Activated naive CD4-positive, alpha-beta T cell treated with anti-CD3 and anti-CD28 coated beads for 36 hours (primary cell): ENCODE measurements around the gene HIPK3. TPM values are rescaled to one million over a fixed set of nuclear protein-coding genes. Genes with fewer than 3 reads are reported as not detected.
"Not testable (repeated sequence)": the region's sequence is repeated elsewhere in the genome, so short reads cannot be mapped to it uniquely, and the experiment has no call there.

Experiments
- CTCF ChIA-PET: fragments of 350-600 bp; sonication (Branson Sonifier 250); formaldehyde crosslinking; loops from one replicate; lab custom pipeline; 2021; ENCODE audit warnings: antibody characterized with exemption; lab: Charles Lee
- DNase-seq: peaks from one replicate; pipeline ENCODE4 v3.0.0-alpha.2; 2020
- H3K27ac Mint-ChIP-seq: one replicate; pipeline ENCODE4 v1.8.0; 2021; ENCODE audit warnings: mild to moderate bottlenecking, mixed read lengths
- H3K27me3 Mint-ChIP-seq: one replicate; pipeline ENCODE4 v1.8.0; 2021; ENCODE audit warnings: low read depth, mixed read lengths
- H3K36me3 Mint-ChIP-seq: one replicate; pipeline ENCODE4 v1.8.0; 2021; ENCODE audit warnings: low read depth, mixed read lengths
- H3K4me1 Mint-ChIP-seq: one replicate; pipeline ENCODE4 v1.8.0; 2021; ENCODE audit warnings: low read depth, mixed read lengths
- H3K4me3 Mint-ChIP-seq: one replicate; pipeline ENCODE4 v1.8.0; 2021; ENCODE audit warnings: mild to moderate bottlenecking, moderate library complexity, mixed read lengths
- H3K9me3 Mint-ChIP-seq: one replicate; pipeline ENCODE4 v1.8.0; 2021; ENCODE audit warnings: mixed read lengths
- intact Hi-C: fragments of 100-400 bp; cut with micrococcal nuclease; formaldehyde crosslinking; loops from one replicate; pipeline ENCODE4 v1.15.1; 2023
- total RNA-seq, 2 experiments: library from RNA; stranded (reverse); gene quantifications; one replicate each; pipeline ENCODE4 v1.2.3, GENCODE V29; 2021

HIPK3 gene
- total RNA-seq, 2 experiments from 2014 or later: 23.9 to 24.0 TPM

DNA sequence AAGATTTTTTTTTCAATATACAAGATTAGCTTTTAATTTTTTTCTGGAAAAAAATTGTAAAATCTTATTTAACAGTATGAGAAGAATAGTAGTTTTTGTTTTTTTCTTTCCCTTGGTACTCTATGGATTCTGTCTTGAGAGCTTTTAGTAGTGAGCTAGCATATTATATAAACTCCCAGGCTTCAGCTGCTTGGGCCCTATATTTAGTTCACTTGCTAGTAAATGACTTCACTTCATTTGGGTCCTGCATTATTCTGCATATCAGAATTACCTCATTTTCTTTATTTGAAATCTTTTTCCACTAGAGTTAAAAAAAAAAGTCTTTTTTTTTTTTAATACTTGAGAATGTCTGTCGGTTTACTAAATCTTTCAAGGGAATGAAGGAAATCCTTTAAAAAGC is 33.1 kb downstream of the HIPK3 start:
- no peak for DNase-seq
- no peaks in the 10 kb centered on the region for H3K9me3 Mint-ChIP-seq
- no peak overlapping the region for H3K27ac Mint-ChIP-seq
- H3K4me3 Mint-ChIP-seq: no peak overlapping the region
- intact Hi-C loops: no loop called here
- H3K36me3 Mint-ChIP-seq: peaks cover 26% of the 10 kb centered on the region
- no peaks in the 10 kb centered on the region for H3K27me3 Mint-ChIP-seq
- CTCF ChIA-PET: interaction anchor here (0.6 to 0.7 kb wide), 2 partner anchors 27 to 521 kb away, joined by 3 to 5 read pairs; no protein-coding TSS in a partner anchor
- H3K4me1 Mint-ChIP-seq: peaks cover 24% of the 10 kb centered on the region

DNA sequence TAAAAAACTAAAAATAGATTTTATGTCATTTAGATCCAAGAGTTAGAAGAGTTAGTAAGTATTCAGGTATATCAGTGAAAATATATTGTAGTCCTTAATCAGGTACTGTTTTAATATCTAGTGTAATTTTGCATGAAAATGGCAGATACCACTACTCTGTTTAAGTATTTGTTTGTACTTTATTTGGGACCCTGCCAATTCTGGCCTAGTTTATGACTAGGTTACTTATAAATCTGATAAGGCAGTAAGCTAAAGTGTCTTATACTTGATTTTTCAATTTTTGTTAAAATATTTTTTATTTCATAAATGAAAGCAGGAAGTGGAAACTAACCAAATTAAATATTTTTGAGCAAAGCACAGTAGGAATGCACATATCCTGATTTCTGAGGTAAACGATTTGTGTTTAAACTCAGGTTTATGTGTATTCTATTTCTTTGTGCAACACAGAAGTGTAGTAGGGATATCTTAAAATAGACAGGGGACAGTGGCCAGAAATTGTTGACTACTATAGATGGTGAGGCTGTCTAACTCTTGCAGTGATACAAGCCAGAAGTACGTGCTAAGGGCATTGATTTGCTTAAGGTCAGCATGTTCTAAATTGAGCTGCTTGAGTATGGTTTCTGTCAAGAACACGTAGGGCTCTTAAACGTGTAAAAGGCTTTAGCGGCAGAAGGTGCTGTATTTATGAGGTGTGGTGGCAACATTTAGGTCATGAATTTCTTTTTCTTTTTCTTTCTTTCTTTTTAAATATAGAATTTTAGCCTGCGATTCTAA is 34.0 kb downstream of the HIPK3 start:
- CTCF ChIA-PET: no interaction called here
- H3K27me3 Mint-ChIP-seq: no peaks in the 10 kb centered on the region
- no peak overlapping the region for H3K4me3 Mint-ChIP-seq
- no peak overlapping the region for H3K27ac Mint-ChIP-seq
- no peak for DNase-seq
- intact Hi-C loops: no loop called here
- H3K4me1 Mint-ChIP-seq: peaks cover 33% of the 10 kb centered on the region
- no peaks in the 10 kb centered on the region for H3K9me3 Mint-ChIP-seq
- H3K36me3 Mint-ChIP-seq: peaks cover 26% of the 10 kb centered on the region

DNA sequence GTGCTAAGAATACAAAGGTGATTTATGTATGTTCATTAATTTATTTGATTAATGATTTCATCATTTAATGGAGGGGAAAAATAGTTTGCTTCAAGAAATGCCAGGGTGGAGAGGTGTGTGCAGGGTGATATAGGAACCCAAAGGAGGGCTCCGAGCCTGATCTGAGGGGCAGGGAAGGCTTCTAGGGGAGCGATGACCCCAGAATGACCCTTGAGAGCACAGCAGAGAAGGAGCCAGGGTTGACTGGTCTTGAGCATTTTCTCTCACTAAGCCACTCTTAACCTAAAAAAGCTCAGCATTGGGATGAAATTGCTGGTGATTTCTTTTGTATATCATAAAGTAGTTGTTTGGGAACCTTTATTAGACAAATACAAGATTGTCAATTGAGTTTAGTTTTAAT is 35.1 kb downstream of the HIPK3 start:
- CTCF ChIA-PET: no interaction called here
- intact Hi-C loops: no loop called here
- Mint-ChIP-seq H3K27me3 (no peaks in the 10 kb centered on the region), H3K4me1 (peaks cover 37% of the 10 kb centered on the region), H3K4me3 (no peak overlapping the region), H3K36me3 (peaks cover 20% of the 10 kb centered on the region), H3K27ac (no peak overlapping the region), H3K9me3 (no peaks in the 10 kb centered on the region)
- no peak for DNase-seq

DNA sequence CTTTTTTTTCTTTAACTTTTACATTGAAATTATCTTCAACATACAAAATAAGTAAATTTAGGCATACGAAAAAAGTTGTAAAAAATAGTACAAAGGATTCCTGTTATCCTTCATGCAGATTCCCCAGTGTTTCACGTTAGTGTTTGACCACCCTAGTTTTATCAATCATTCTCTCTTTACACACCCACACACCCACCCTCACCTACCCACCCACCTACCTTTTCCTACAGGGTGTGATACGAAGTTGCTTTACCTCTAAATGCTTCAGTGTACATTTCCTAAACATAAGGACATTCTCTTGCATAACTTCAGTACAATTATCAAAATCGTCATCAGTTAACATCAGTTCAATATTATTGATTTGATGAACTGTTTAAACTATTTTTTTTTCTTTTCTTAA is 37.0 kb downstream of the HIPK3 start:
- intact Hi-C loops: no loop called here
- Mint-ChIP-seq H3K27ac (no peak overlapping the region), H3K9me3 (no peaks in the 10 kb centered on the region), H3K36me3 (peaks cover 18% of the 10 kb centered on the region), H3K4me1 (peaks cover 37% of the 10 kb centered on the region), H3K27me3 (no peaks in the 10 kb centered on the region), H3K4me3 (no peak overlapping the region)
- DNase-seq: no peak
- CTCF ChIA-PET: interaction anchor here (0.9 kb wide), 1 partner anchor 25 kb away, joined by 3 read pairs; no protein-coding TSS in a partner anchor

DNA sequence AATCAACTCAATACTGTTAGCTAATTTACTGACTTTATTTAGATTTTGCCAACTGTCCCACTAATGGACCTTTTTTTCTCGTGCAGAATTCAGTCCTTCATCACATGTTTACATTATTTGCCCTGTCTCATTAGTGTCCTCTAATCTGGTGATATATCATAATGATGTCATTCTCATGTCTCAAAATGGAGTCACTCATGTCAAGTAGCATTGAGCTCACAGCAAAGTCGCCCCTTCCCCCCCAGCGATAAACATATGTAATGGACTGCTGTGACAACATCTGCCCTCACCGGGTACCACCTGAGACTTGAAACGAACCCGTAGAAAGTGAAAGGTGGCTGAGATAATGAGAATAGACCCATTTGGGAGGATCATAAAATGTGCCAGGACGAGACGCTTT is 37.6 kb downstream of the HIPK3 start:
- Mint-ChIP-seq H3K9me3 (no peaks in the 10 kb centered on the region), H3K36me3 (peaks cover 16% of the 10 kb centered on the region), H3K4me1 (peaks cover 35% of the 10 kb centered on the region), H3K27me3 (no peaks in the 10 kb centered on the region), H3K27ac (no peak overlapping the region), H3K4me3 (no peak overlapping the region)
- CTCF ChIA-PET: interaction anchor here (0.9 kb wide), 1 partner anchor 25 kb away, joined by 3 read pairs; no protein-coding TSS in a partner anchor
- DNase-seq: no peak
- intact Hi-C loops: no loop called here

DNA sequence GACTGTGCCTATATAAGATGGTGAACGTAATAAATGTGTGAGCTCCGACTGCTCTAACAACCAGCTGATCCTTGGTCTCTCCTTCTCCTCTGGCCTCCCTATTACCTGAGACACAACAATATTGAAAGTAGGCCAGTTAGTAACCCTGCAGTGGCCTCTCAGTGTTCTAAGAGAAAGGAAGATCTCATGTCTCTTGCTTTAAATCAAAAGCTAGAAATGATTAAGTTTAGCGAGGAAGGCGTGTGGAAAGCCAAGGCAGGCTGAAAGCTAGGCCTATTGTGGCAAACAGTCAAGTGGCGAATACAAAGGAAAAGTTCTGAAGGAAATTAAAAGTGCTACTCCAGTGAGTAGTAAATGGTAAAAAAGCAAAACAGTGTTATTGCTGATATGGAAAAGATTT is 39.5 kb downstream of the HIPK3 start:
- H3K4me1 Mint-ChIP-seq: peaks cover 29% of the 10 kb centered on the region
- intact Hi-C loops: no loop called here
- CTCF ChIA-PET: interaction anchor here (0.6 kb wide), 1 partner anchor 792 kb away, joined by 4 read pairs; no protein-coding TSS in a partner anchor
- no peak overlapping the region for H3K4me3 Mint-ChIP-seq
- peaks cover 15% of the 10 kb centered on the region for H3K36me3 Mint-ChIP-seq
- H3K27ac Mint-ChIP-seq: no peak overlapping the region
- DNase-seq: no peak
- no peaks in the 10 kb centered on the region for H3K9me3 Mint-ChIP-seq
- no peaks in the 10 kb centered on the region for H3K27me3 Mint-ChIP-seq

DNA sequence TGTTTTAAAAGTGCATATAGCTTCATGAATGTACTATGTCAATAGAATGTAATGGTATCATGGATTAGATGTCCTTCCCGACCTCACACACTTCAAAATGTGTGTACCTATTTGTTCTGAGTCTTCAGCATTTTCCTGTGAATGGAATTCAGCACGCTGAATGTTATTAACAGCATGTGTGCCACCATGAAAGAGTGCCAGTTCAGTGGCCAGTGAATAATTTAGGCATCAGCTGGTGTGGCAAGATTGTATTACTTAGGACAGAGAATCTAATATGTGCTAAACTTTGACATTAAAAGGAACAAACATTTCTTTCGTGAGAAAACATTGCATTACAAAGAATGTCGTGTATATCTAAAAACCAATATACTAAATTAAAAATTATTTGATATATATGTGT is 46.4 kb downstream of the HIPK3 start:
- Mint-ChIP-seq H3K9me3 (no peaks in the 10 kb centered on the region), H3K27me3 (no peaks in the 10 kb centered on the region), H3K4me1 (peaks cover 22% of the 10 kb centered on the region), H3K4me3 (no peak overlapping the region), H3K36me3 (peaks cover 2% of the 10 kb centered on the region), H3K27ac (no peak overlapping the region)
- DNase-seq: no peak
- intact Hi-C loops: no loop called here
- CTCF ChIA-PET: no interaction called here

DNA sequence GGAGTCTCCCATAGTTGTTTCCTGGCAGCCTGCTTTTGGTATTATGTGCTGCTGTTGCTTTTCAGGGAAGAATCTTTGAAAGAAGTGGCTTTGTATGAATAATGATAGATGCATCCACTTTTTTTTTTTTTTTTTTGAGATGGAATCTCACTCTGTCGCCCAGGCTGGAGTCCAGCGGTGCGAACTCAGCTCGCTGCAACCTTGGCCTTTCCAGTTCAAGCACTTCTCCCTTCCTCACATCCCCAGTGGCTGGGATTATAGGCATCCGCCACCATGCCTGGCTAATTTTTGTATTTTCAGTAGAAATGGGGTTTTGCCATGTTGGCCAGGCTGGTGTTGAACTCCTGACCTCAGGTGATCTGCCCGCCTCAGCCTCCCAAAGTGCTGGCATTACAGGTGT is 49.6 kb downstream of the HIPK3 start:
- CTCF ChIA-PET: interaction anchor here (0.6 to 0.7 kb wide), 2 partner anchors 9 to 141 kb away, joined by 3 read pairs; no protein-coding TSS in a partner anchor
- intact Hi-C loops, H3K27me3 Mint-ChIP-seq, H3K27ac Mint-ChIP-seq, H3K9me3 Mint-ChIP-seq, H3K36me3 Mint-ChIP-seq, DNase-seq, H3K4me3 Mint-ChIP-seq: not testable (repeated sequence)
- peaks cover 40% of the 10 kb centered on the region for H3K4me1 Mint-ChIP-seq

DNA sequence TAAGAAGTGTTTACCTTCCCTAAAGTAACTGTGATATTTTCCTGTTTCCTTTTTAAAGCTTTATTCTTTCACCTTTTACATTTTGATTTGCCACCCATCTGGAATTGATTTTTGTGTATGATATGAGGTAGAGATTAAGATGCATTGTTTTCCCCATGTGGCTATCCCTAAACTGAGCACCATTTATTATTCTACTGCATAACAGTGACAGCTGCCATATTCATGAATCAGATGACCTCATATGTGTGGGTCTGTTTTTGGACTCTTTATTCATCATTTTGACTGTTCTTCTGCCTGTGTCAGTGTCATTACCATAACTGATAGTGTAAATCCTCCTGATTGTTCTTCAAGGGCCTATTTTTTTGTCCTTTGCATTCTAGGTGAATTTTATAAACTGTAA is 50.8 kb downstream of the HIPK3 start:
- CTCF ChIA-PET: no interaction called here
- intact Hi-C loops: no loop called here
- H3K27ac Mint-ChIP-seq: no peak overlapping the region
- no peaks in the 10 kb centered on the region for H3K9me3 Mint-ChIP-seq
- H3K36me3 Mint-ChIP-seq: peaks cover 5% of the 10 kb centered on the region
- H3K4me1 Mint-ChIP-seq: peaks cover 39% of the 10 kb centered on the region
- H3K27me3 Mint-ChIP-seq: no peaks in the 10 kb centered on the region
- H3K4me3 Mint-ChIP-seq: no peak overlapping the region
- no peak for DNase-seq

DNA sequence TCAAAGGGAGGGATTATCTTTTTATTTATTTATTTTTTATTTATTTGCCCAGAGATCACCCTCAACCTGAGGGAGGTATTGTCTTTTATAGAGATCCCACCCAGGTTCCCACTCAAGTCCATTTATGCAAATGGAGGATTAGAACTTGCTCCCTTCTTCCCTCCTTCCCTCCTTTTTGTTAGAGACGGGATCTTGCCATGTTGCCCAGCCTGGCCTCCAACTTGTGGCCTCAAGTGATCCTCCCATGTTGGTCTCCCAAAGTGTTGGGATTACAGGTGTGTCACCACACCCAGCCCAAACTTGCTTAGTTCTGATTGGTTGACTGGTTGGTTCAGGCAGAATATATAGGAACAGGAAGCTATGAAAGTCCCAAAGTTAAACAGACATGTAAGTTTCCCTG is 51.9 kb downstream of the HIPK3 start:
- Mint-ChIP-seq H3K36me3 (peaks cover 5% of the 10 kb centered on the region), H3K4me1 (peaks cover 39% of the 10 kb centered on the region), H3K27ac (no peak overlapping the region), H3K9me3 (no peaks in the 10 kb centered on the region), H3K4me3 (no peak overlapping the region), H3K27me3 (no peaks in the 10 kb centered on the region)
- DNase-seq: no peak
- intact Hi-C loops: no loop called here
- CTCF ChIA-PET: no interaction called here

DNA sequence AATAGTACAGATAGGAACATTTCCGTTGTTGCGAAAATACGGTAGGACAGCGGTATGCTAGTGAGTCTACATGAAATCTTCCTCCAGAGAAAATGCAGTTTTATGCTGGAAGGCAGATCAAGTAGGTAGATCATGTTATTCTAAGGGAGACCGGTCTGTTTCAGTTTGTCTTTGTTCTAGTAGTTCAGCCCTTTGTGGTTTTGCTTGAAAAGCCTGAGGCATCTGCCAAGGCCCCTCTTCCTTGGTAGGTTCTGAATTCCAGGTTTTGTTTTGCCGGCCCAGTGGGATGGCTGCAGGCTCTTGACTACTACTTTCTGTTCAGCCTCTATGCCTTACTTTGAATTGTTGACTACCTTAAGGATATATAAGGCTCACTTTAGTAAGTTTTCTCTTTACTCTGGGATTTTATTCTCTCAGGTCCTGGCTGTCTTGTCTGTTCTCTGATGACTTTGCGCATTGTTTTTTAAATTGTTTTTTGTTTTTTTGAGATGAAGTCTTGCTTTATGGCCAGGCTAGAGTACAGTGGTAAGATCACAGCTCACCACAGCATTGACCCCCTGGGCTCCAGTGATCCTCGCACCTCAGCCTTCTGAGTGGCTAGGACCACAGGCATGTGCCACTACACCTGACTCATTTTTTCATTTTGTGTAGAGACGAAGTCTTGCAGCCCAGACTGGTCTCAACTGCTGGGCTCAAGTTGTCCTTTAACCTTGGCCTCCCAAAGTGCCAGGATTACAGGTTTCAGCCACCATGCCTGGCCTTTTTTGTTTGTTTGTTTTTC is 53.7 kb downstream of the HIPK3 start:
- peaks cover 41% of the 10 kb centered on the region for H3K4me1 Mint-ChIP-seq
- no peaks in the 10 kb centered on the region for H3K9me3 Mint-ChIP-seq
- intact Hi-C loops: no loop called here
- peaks cover 5% of the 10 kb centered on the region for H3K36me3 Mint-ChIP-seq
- CTCF ChIA-PET: no interaction called here
- no peaks in the 10 kb centered on the region for H3K27me3 Mint-ChIP-seq
- no peak overlapping the region for H3K27ac Mint-ChIP-seq
- H3K4me3 Mint-ChIP-seq: no peak overlapping the region
- DNase-seq: no peak

DNA sequence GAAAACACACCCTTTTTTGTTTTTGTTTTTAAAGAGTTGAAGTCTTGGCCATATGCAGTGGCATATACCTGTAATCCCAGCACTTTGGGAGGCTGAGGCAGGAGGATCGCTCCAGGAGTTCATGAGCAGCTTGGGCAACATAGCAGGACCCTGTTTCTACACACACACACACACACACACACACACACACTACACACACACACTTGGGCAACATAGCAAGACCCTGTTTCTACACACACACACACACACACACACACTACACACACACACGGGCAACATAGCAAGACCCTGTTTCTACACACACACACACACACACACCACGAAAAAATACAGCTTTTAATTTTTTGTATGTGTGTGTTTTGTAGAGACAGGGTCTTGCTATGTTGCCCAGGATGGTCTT is 54.5 kb downstream of the HIPK3 start:
- CTCF ChIA-PET: interaction anchor here (0.7 kb wide), 1 partner anchor 18 kb away, joined by 3 read pairs; no protein-coding TSS in a partner anchor
- H3K4me3 Mint-ChIP-seq: no peak overlapping the region
- H3K27me3 Mint-ChIP-seq: no peaks in the 10 kb centered on the region
- peaks cover 4% of the 10 kb centered on the region for H3K36me3 Mint-ChIP-seq
- peaks cover 45% of the 10 kb centered on the region for H3K4me1 Mint-ChIP-seq
- no peak for DNase-seq
- H3K27ac Mint-ChIP-seq: no peak overlapping the region
- intact Hi-C loops: no loop called here
- H3K9me3 Mint-ChIP-seq: no peaks in the 10 kb centered on the region
